Measurements from ENCODE around the gene SLC35F1.

The SLC35F1 gene

DNA sequence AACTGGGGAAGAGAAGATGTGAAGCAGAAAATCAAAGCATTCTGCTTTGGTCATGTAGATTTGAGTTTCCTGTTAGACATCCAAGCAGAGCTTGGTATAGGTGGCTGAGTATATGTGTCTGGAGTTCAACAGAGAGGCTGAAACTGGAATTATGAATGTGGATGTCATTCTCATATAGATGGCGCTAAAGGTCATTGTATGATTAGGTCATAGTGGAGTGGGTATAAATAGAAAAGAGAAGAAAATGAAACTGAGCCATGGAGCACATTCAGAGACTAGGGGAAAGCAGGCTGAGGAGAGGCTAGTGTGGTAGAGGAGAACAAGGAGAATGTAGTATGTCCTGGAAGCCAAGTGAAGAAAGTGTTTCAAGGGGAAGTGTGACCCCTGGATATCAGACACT lies 345.4 kb downstream of the SLC35F1 start:
- no peak for DNase-seq (ENCODE audit: low spot score)
- no peak for FAIRE-seq

GRCh38 chr6:118253741-118254140 lies 346.7 kb downstream of the SLC35F1 start:
- no peak for FAIRE-seq
- no peak for DNase-seq (ENCODE audit: low spot score)

DNA sequence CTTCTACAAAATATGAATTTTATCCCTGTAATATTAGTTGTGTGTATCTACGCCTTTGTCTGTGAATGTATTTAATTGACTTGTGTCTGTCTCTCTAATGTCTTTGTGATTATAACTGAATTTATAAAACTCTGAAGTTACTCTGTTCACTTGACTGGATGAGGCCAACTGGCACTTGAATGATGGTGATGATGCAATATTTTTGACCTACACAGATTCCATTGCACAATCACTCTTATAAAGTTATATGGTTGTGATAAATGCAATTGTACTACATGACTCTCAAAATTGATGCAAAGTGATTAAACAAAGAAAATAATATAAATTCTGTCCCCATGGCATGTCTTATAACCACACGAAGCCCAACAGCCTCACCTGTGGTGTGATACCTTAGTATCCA lies 353.8 kb downstream of the SLC35F1 start:
- DNase-seq (ENCODE audit: low spot score) (no peak), FAIRE-seq (no peak)

DNA sequence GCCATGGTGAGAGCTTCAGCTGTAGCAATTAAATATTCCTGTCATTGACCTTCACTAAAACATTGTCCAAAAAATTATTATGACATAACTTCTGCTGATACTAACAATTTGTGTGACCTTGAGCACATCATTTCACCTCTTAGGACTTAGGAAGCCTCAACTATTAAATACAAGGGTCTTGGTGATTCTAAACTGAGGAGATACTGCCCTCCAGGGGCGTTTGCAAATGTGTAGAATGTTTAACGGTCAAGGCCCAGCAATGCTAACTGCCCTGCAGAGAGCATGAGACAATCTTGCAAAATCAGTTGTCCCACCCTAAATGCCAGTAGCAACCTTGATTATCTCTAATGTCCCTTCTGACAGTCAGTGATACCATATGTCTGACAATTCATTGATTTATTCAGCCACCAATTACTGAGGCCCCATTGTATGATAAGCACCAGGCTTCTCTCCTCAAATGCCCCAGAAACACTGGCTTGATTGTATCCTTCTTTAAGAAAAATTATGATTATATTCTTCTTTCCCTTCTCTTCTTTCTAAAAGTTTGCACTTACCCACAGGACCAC lies 356.9 kb downstream of the SLC35F1 start:
- DNase-seq (ENCODE audit: low spot score) = peak; percentile 10
- FAIRE-seq = no peak

DNA sequence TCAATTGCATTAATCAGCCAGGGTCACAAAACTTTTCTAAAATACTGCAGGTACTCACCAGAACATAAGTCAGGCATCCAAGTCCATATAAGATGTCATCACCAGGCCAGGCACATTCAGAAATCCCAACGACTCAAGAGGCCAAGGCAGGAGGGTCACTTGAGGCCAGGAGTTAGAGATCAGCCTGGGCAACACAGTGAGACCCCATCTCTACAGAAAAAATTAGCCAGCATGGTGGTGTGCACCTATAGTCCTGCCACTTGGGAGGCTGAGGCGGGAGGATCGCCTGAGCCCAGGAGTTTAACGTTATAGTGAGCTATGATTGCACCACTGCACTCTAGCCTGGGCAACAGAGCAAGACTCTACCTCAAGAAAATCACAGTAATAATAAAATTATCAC lies 362.6 kb downstream of the SLC35F1 start:
- FAIRE-seq (no peak), DNase-seq (ENCODE audit: low spot score) (no peak)

DNA sequence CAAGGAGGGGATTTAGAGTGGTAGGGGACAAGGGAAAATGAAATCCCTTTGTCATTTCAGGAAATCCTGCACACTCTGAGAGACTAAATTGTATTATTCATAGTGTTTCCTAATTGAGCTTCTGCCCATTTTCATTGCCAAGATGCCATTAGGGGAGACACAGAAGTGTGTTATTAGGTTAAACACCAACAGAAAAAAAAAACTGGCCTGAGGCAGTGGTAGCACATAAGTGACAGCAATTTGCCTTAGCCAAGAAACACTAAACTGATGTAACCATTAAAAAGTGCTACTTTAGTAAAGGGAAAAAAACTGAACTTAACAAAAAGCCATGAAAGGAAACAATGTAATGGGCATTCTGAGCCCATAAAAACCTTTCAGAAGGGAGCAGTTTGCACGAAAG lies 370.6 kb downstream of the SLC35F1 start:
- DNase-seq (ENCODE audit: low spot score) = no peak
- no peak for FAIRE-seq

DNA sequence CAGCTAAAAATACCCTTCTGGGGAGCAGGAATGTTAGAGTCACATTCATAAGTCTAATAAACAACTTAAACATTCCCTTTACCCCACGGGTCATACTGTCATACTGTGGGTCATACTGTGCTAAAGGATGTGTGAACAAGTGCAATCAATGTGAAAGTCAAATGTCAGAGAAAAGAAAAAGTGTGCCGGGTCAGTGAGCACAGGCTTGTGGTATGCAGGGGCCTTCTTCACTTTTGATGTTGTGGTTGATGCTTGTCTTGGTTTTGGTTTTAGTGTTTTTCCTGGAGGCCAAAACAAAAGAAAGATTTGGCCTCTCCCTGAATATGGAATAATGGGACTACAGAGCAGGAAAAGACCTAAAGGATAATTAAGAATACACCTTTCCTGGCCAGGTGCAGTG lies 373.1 kb downstream of the SLC35F1 start:
- FAIRE-seq (no peak), DNase-seq (ENCODE audit: low spot score) (no peak)

GRCh38 chr6:118281291-118281690 lies 374.2 kb downstream of the SLC35F1 start:
- DNase-seq (ENCODE audit: low spot score) (no peak), FAIRE-seq (no peak)

DNA sequence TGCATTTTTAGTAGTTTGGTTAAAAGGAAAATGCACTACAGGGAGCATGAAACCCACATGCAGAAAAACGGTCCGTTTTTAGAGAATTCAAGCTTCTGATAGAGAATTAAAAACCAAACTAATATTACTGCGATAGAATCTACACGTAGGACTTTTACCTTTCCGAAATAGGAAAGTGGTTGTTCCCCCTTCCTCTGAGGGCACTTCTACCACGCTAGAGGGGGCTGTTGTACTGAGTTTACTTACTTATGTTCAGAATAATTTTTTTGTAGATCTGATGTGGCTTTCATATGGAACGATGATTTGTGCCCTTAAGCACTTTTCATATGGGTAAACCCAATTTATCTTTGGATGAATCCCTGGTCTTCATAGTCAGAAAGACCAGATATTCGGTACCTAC lies 376.7 kb downstream of the SLC35F1 start:
- peak; percentile 22 for DNase-seq (ENCODE audit: low spot score)
- no peak for FAIRE-seq

DNA sequence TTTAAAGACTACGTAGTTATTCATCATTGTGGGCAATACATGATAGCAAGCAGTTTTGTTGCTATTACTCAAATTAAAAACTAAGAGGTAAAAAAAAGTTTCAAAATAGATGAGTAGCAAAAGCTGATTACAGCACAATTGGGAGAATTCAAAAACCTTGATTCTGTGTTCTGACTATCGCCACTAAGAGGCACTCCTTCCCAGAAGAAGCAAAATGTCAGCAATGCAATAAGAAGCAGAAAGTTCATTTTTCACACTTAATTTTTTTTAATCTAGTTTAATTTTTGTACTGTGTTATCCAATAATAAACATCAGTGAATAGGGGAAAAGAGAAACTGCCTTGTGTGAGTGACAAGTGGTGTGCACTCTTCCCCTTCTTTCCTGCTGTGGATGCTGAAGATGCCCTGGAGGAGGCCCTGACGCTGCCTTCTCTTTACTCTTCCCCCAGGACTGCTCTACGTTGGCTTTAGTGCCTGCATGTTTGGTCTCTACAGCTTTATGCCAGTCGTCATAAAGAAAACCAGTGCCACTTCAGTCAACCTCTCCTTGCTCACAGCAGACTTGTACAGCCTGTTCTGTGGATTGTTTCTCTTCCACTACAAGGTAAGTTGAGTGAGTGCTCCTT lies 377.8 kb downstream of the SLC35F1 start:
- DNase-seq (ENCODE audit: low spot score) = no peak
- no peak for FAIRE-seq

GRCh38 chr6:118285791-118286190 lies 378.7 kb downstream of the SLC35F1 start:
- DNase-seq (ENCODE audit: low spot score) (no peak), FAIRE-seq (no peak)

DNA sequence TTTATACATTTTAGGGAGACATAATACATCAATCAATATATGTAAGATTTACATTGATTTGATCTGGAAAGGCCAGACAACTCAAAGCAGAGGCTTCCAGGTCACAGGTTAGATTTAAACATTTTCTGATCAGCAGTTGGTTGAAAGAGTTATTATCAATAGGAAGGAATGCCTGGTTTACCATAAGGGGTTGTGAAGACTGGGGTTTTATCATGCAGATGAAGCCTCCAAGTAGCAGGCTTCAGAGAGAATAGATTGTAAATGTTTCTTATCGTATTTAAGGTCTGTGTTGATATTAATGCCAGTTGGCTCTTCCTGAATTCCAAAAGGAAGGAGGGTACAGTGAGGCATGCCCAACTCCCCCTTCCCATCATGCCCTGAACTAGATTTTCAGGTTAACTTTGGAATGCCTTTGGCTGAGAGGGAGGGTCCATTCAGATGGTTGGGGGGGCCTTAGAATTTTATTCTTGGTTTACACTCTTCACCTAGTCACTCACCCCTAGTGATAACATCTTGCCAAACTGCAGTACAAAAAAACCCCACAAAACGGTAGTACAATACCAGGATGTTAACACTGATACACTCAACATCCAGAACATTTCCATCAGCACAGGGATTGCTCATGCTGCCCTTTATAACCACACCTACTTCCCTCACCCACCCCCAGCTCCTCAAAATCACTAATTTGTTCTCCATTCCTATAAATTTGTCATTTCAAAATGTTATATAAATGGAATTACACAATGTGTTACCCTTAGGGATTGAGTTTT lies 381.5 kb downstream of the SLC35F1 start:
- FAIRE-seq = no peak
- DNase-seq (ENCODE audit: low spot score) = no peak

GRCh38 chr6:118292558-118292957 lies 385.5 kb downstream of the SLC35F1 start:
- DNase-seq (ENCODE audit: low spot score) (no peak), FAIRE-seq (no peak)

GRCh38 chr6:118294906-118295305 lies 387.8 kb downstream of the SLC35F1 start:
- DNase-seq (ENCODE audit: low spot score) = no peak
- FAIRE-seq = no peak

GRCh38 chr6:118295336-118295735 lies 388.3 kb downstream of the SLC35F1 start:
- no peak for DNase-seq (ENCODE audit: low spot score)

GRCh38 chr6:118296129-118296901 lies 389.3 kb downstream of the SLC35F1 start:
- FAIRE-seq = no peak
- DNase-seq (ENCODE audit: low spot score) = no peak

More at GRCh38 chr6:118295336-118295735, 388.3 kb downstream of the SLC35F1 start:
- no peak for FAIRE-seq

- DNase-seq (ENCODE audit: low spot score) (no peak), FAIRE-seq (no peak)
Measured at GRCh38 chr6:118297821-118298220, 390.8 kb downstream of the SLC35F1 start.

DNA sequence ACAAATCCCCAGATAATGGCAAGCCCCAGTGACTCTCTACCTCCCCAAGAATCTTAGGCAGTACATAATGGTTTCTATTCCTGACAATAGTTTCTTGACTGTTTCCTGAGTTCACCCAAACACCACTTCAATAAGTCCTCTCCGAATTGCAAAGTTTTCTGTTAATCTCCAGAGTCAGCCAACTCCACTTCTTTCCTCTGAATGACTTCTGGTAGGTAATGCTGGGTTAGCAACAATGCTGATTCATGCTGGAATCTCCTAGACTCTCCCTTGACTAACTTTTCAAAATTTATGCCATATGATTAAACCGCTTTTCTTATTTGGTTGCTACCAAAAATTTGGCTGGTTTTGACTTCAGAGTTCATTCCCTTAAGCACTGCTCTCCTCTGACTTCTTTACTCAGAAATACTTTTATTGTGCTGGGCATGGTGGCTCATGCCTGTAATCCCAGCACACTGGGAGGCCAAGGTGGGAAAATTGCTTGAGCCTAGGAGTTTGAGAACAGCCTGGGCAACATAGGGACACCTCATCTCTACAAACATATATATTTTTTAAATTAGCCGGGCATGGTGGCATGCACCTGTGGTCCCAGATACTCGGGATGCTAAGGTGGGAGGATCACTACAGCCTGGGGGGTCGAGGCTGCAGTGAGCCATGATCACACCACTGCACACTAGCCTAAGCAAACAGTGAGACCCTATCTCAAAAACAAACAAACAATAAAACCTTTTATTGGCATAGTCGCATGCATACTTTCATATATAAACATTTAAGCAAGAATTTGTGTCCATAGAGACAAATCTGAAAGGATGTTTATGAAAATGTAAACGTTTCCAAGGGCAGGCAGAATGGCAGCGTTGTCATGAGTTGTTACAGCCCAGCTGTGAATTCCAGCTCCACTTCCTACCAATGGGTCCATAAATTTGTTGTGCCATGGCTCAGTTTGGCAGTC lies 391.7 kb downstream of the SLC35F1 start:
- FAIRE-seq (no peak), DNase-seq (ENCODE audit: low spot score) (no peak)

DNA sequence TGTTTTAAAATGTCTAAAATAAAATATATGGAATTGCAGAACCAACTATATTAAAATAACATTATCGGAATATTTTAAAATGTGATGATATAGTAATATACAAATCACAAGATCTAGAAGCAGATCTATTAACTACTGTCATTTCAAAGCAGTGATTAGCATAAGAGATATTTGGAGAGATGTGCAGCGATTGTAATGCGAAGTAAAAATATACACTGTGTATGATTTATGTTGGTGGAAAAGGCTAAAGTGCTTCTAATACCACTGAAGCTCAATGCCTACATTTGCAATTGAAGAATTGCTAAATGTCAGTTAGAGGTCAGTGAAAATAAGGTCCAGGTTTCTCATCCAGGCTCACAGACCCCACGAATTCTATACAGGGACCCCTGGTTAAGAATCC lies 392.4 kb downstream of the SLC35F1 start:
- DNase-seq (ENCODE audit: low spot score) (no peak), FAIRE-seq (no peak)

DNA sequence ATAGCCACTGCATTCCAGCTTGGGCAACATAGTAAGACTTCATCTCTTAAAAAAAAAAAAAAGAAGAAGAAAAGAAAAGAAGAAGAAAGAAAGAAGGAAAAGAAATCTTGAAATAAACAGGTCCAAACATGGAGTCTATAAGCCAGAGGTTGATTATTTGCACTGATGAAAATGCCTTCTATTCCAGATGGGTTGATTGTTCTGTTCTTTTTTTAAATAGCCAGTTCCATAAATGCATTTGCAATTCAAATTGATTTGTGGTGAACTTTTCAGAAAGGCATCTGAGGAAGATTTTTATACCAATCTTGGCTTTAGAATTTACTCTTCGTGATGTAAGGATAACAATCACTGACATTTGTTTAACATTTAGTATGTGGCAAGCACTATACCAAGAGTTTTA lies 397.3 kb downstream of the SLC35F1 start:
- DNase-seq (ENCODE audit: low spot score) (no peak), FAIRE-seq (no peak)

- DNase-seq (ENCODE audit: low spot score) = no peak
- no peak for FAIRE-seq
Measured at GRCh38 chr6:118305081-118305480, 398.0 kb downstream of the SLC35F1 start.
